Sigmoid colon (tissue), 7 donors: ENCODE results near the gene CDK8. TPM values are rescaled to one million over a fixed set of nuclear protein-coding genes. Genes with fewer than 3 reads are reported as not detected.

ENCODE experiments used
- DNase-seq: peaks from one replicate; pipeline ENCODE4 v3.0.0-alpha.2; 2019
- H3K27ac ChIP-seq, 4 donors: fragments of 200-600 bp; sonication (generic); one replicate each; pipeline ENCODE4 v1.5.1; 2016 to 2019; ENCODE audit warnings: mild to moderate bottlenecking in 1 of 4
- H3K27me3 ChIP-seq, 3 donors: fragments of 200-600 bp; sonication (generic); one replicate each; pipeline ENCODE4 v1.5.1; 2019; ENCODE audit warnings: mild to moderate bottlenecking in 1 of 3
- H3K36me3 ChIP-seq, 4 donors: fragments of 200-600 bp; sonication (generic); one replicate each; pipeline ENCODE4 v1.5.1; 2016 to 2019
- H3K4me1 ChIP-seq, 4 donors: fragments of 200-600 bp; sonication (generic); one replicate each; pipeline ENCODE4 v1.5.1; 2017 to 2019
- H3K4me3 ChIP-seq, 4 donors: fragments of 200-600 bp; sonication (generic); one replicate each; pipeline ENCODE4 v1.5.1; 2017 to 2019; ENCODE audit warnings: mild to moderate bottlenecking in 2 of 4, moderate library complexity in 1 of 4
- H3K9me3 ChIP-seq, 4 donors: fragments of 200-600 bp in 3 of 4; sonication (generic) in 3 of 4; one replicate each; pipeline versions ENCODE4 v1.5.1 to v1.6.1; 2013 to 2019
- CTCF ChIP-seq, 4 experiments: fragments of 450-650 bp in 3 of 4; fragments of 200-600 bp in 1 of 4; IDR thresholded peaks; one replicate each; pipeline ENCODE4 v1.5.1; 2016 to 2019; ENCODE audit warnings: antibody characterized with exemption in 4 of 4, mild to moderate bottlenecking in 3 of 4, moderate library complexity in 2 of 4
- EP300 ChIP-seq, 4 donors: sonication (generic); formaldehyde crosslinking; IDR thresholded peaks; one replicate each; pipeline ENCODE4 v1.6.1; 2017; ENCODE audit warnings: antibody characterized with exemption in 4 of 4
- POLR2A ChIP-seq, 2 donors: fragments of 450-650 bp; IDR thresholded peaks; one replicate each; pipeline ENCODE4 v1.6.1; 2016; ENCODE audit warnings: antibody characterized with exemption in 2 of 2, mild to moderate bottlenecking in 2 of 2, moderate library complexity in 2 of 2
- POLR2AphosphoS5 ChIP-seq, 4 donors: sonication (generic); formaldehyde crosslinking; IDR thresholded peaks; one replicate each; pipeline ENCODE4 v1.6.1; 2017; ENCODE audit warnings: antibody characterized with exemption in 4 of 4
- WGBS, 2 donors: extraction: QIAGEN DNeasy Blood & Tissue Kit; methylation state at CpG; one replicate each; pipeline ENCODE4 v1.1.7; 2013; 5-methylcytosine and 5-hydroxymethylcytosine counted together
- intact Hi-C: fragments of 100-400 bp; cut with DNase I; formaldehyde crosslinking; loops from one replicate; pipeline ENCODE4 v1.15.1; 2023
- polyA plus RNA-seq, 3 donors: library from polyadenylated mRNA; stranded (reverse); fragments of 200-250 nt; gene quantifications; one replicate each; pipeline ENCODE4 v1.2.3, GENCODE V29; 2013
- total RNA-seq, 4 donors: library from RNA; depleted of rRNA; stranded (reverse); fragments of >200 nt; gene quantifications; one replicate each; pipeline ENCODE4 v1.1.0, GENCODE V29; 2016
- donor health status: healthy with polysubstance abuse.
- donor health status: Bipolar disorder and iron deficiency.
- donor health status: healthy.

CDK8 gene
- total RNA-seq (10 to 100 TPM; 42.3 to 78.6 (median 46.6) TPM), polyA plus RNA-seq (10 to 100 TPM; 10.8 to 17.1 (median 15.5) TPM)

- Histone ChIP-seq H3K27me3 (no peaks in the 10 kb centered on the region), H3K27ac (peak within 1 kb of the TSS; percentile 93 to 98 (median 95)), H3K36me3 (no peaks in the 10 kb centered on the region), H3K9me3 (no peaks in the 10 kb centered on the region), H3K4me1 (peaks cover 0 to 35% (median 17%) of the 10 kb centered on the region in 4 donors), H3K4me3 (peak within 1 kb of the TSS; percentile 86 to 97 (median 94))
- DNase-seq = peak; percentile 93
- TF ChIP-seq POLR2A (IDR thresholded peaks at IDR 0.05) (peak; percentile 77), CTCF (IDR thresholded peaks at IDR 0.05) (no peak), EP300 (IDR thresholded peaks at IDR 0.05) (no peak), POLR2AphosphoS5 (IDR thresholded peaks at IDR 0.05) (peak; percentile 90 to 96 (median 94))
- 0 to 1% methylated on average over 79 of the region's 79 CpGs for whole genome bisulfite sequencing, 2 donors
- intact Hi-C loops = loop anchor here (1.0 to 5.0 kb wide), 6 partner anchors 31 to 233 kb away; partner anchors contain the start of gene RNF6
Observed at GRCh38 chr13:26253787-26254582, at the start of gene CDK8. Gene CDK8, plus strand, starts transcription at chr13:26254129. Its CDS starts 513 bp downstream, at chr13:26254642.

- Histone ChIP-seq H3K36me3 (peaks cover 4 to 54% (median 7%) of the 10 kb centered on the region in 4 donors), H3K9me3 (no peaks in the 10 kb centered on the region), H3K4me1 (no peaks in the 10 kb centered on the region), H3K4me3 (no peak overlapping the region), H3K27me3 (no peaks in the 10 kb centered on the region), H3K27ac (no peak overlapping the region)
- 96 to 100% methylated on average over 1 of the region's 1 CpG for WGBS, 2 donors
- no peak for TF ChIP-seq POLR2AphosphoS5 (IDR thresholded peaks at IDR 0.05)
- no peak for TF ChIP-seq POLR2A (IDR thresholded peaks at IDR 0.05)
- TF ChIP-seq CTCF (IDR thresholded peaks at IDR 0.05) = no peak
- TF ChIP-seq EP300 (IDR thresholded peaks at IDR 0.05) = no peak
- no peak for DNase-seq
- intact Hi-C loops = no loop called here
Observed at GRCh38 chr13:26208287-26208686, 45.6 kb upstream of the CDK8 start.

GRCh38 chr13:26213345-26213744, 40.6 kb upstream of the CDK8 start:
- no peaks in the 10 kb centered on the region for H3K4me1 ChIP-seq
- H3K27me3 ChIP-seq = no peaks in the 10 kb centered on the region
- no peak for DNase-seq
- intact Hi-C loops = no loop called here
- no peaks in the 10 kb centered on the region for H3K9me3 ChIP-seq
- H3K4me3 ChIP-seq = no peak overlapping the region
- 84 to 94% methylated on average over 1 of the region's 1 CpG for WGBS, 2 donors
- H3K27ac ChIP-seq = no peak overlapping the region
- peaks cover 24 to 96% (median 38%) of the 10 kb centered on the region in 4 donors for H3K36me3 ChIP-seq
- TF ChIP-seq EP300 (IDR thresholded peaks at IDR 0.05) (no peak), POLR2AphosphoS5 (IDR thresholded peaks at IDR 0.05) (no peak), POLR2A (IDR thresholded peaks at IDR 0.05) (no peak), CTCF (IDR thresholded peaks at IDR 0.05) (no peak)

GRCh38 chr13:26213982-26214381, 39.9 kb upstream of the CDK8 start:
- TF ChIP-seq POLR2A (IDR thresholded peaks at IDR 0.05) (no peak), POLR2AphosphoS5 (IDR thresholded peaks at IDR 0.05) (no peak), EP300 (IDR thresholded peaks at IDR 0.05) (no peak), CTCF (IDR thresholded peaks at IDR 0.05) (no peak)
- intact Hi-C loops = no loop called here
- Histone ChIP-seq H3K4me3 (no peak overlapping the region), H3K27ac (no peak overlapping the region), H3K27me3 (no peaks in the 10 kb centered on the region), H3K9me3 (no peaks in the 10 kb centered on the region), H3K36me3 (peaks cover 29 to 96% (median 41%) of the 10 kb centered on the region in 4 donors), H3K4me1 (no peaks in the 10 kb centered on the region)
- DNase-seq = no peak
- 92 to 93% methylated on average over 6 of the region's 6 CpGs for WGBS, 2 donors
